Gastrocnemius medialis (tissue), 4 donors: ENCODE results near the gene CHCHD10. TPM values are rescaled to one million over a fixed set of nuclear protein-coding genes. Genes with fewer than 3 reads are reported as not detected.

ENCODE experiments used
- ATAC-seq, 2 donors: fragments of 150-250 bp; one replicate each; pipeline ENCODE4 v1.9.1; 2016
- DNase-seq, 2 donors: peaks; one replicate each; pipeline ENCODE4 v3.0.0-alpha.2; 2019
- H3K27ac ChIP-seq, 4 donors: fragments of 200-600 bp; sonication (generic); 1 replicate in 1 of 4; 2 replicates in 3 of 4; pipeline ENCODE4 v1.5.1; 2016 to 2018; ENCODE audit warnings: mild to moderate bottlenecking in 2 of 4, moderate library complexity in 1 of 4
- H3K27me3 ChIP-seq, 3 donors: fragments of 200-600 bp; sonication (generic) in 2 of 3; 1 replicate in 1 of 3; 2 replicates in 2 of 3; pipeline versions ENCODE4 v1.5.1 to v1.6.0; 2016 to 2019; ENCODE audit warnings: mild to moderate bottlenecking in 1 of 3, moderate library complexity in 1 of 3
- H3K36me3 ChIP-seq, 2 donors: fragments of 200-600 bp; sonication (generic) in 1 of 2; one replicate each; pipeline ENCODE4 v1.5.1; 2017 to 2018
- H3K4me1 ChIP-seq, 2 donors: fragments of 200-600 bp; sonication (generic) in 1 of 2; one replicate each; pipeline ENCODE4 v1.5.1; 2016 to 2017; ENCODE audit warnings: mild to moderate bottlenecking in 2 of 2
- H3K4me3 ChIP-seq, 4 donors: fragments of 200-600 bp; sonication (generic) in 3 of 4; 1 replicate in 1 of 4; 2 replicates in 3 of 4; pipeline ENCODE4 v1.5.1; 2016 to 2019; ENCODE audit warnings: mild to moderate bottlenecking in 2 of 4
- H3K9me3 ChIP-seq, 3 donors: fragments of 200-600 bp; sonication (generic) in 2 of 3; 1 replicate in 1 of 3; 2 replicates in 2 of 3; pipeline ENCODE4 v1.5.1; 2016 to 2019
- CTCF ChIP-seq, 5 experiments: fragments of 450-650 bp in 3 of 5; fragments of 200-600 bp in 2 of 5; sonication (generic) in 2 of 5; IDR thresholded peaks in 4 of 5; conservative IDR thresholded peaks in 1 of 5; 1 replicate in 4 of 5; 2 replicates in 1 of 5; pipeline ENCODE4 v1.5.1; 2016 to 2019; ENCODE audit warnings: antibody characterized with exemption in 5 of 5, mild to moderate bottlenecking in 3 of 5, moderate library complexity in 3 of 5
- POLR2A ChIP-seq, 2 donors: fragments of 450-650 bp; IDR thresholded peaks; one replicate each; pipeline ENCODE4 v1.6.1; 2017; ENCODE audit warnings: antibody characterized with exemption in 2 of 2, mild to moderate bottlenecking in 2 of 2, moderate library complexity in 2 of 2
- in situ Hi-C, 4 donors: fragments of 200-750 bp; cut with MboI; loops; one replicate each; pipeline versions ENCODE4 v1.15.0 to v1.8.0; 2017; ENCODE audit warnings: low sequenced_read_pairs in 4 of 4
- intact Hi-C: fragments of 100-400 bp; cut with DNase I; formaldehyde crosslinking; loops from one replicate; pipeline ENCODE4 v1.15.1; 2023; ENCODE audit warnings: low total_unique reads
- total RNA-seq, 4 donors: library from RNA; depleted of rRNA; stranded (reverse); fragments of >200 nt; gene quantifications; one replicate each; pipeline versions ENCODE4 v1.1.0 to v1.2.3, GENCODE V29; 2016

The CHCHD10 gene
- total RNA-seq, 4 donors from 2014 or later, result 157 to 290 (median 181) TPM

DNA sequence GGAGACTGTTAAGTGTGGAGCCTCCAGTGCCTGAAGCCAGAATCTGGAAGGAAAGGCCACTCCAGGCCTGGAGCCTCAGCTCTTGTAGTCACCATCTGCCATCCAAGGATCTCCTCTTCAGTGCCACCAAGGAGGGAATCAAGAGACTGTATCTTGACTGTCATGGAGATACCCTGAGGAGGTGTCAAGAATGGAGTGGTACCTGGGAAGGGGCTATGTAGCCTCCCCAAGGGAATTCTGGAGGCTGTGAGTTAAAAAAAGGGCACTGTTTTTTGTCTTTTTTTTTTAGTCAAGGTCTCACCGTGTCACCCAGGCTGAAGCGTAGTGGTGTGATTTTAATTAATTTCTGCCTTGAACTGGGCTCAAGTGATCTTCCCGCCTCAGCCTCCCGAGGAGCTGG, 8.2 kb downstream of the CHCHD10 start:
- H3K36me3 ChIP-seq, result no peaks in the 10 kb centered on the region
- ATAC-seq, result no peak
- no peak overlapping the region for H3K4me3 ChIP-seq
- H3K27ac ChIP-seq, result no peak overlapping the region
- H3K27me3 ChIP-seq, result no peaks in the 10 kb centered on the region
- DNase-seq, result no peak
- in situ Hi-C loops (no loop called here), intact Hi-C loops (no loop called here)
- H3K4me1 ChIP-seq, result peaks cover 3 to 9% of the 10 kb centered on the region in 2 donors
- no peaks in the 10 kb centered on the region for H3K9me3 ChIP-seq
- no peak for TF ChIP-seq POLR2A (IDR thresholded peaks at IDR 0.05)

GRCh38 chr22:23756891-23757290, 10.9 kb downstream of the CHCHD10 start:
- Histone ChIP-seq H3K4me3 (no peak overlapping the region), H3K36me3 (no peaks in the 10 kb centered on the region), H3K9me3 (no peaks in the 10 kb centered on the region), H3K27me3 (no peaks in the 10 kb centered on the region), H3K4me1 (no peaks in the 10 kb centered on the region), H3K27ac (no peak overlapping the region)
- TF ChIP-seq CTCF (IDR thresholded peaks at IDR 0.05 in 4 of 5, conservative IDR thresholded peaks at IDR 0.05 in 1 of 5) (no peak), POLR2A (IDR thresholded peaks at IDR 0.05) (no peak)
- intact Hi-C loops (no loop called here), in situ Hi-C loops (no loop called here)
- DNase-seq (no peak), ATAC-seq (no peak)

- Histone ChIP-seq H3K27ac (peak overlapping the region in 2 of 4 donors; percentile 1 to 35), H3K36me3 (no peaks in the 10 kb centered on the region), H3K9me3 (no peaks in the 10 kb centered on the region), H3K4me1 (no peaks in the 10 kb centered on the region), H3K4me3 (no peak overlapping the region), H3K27me3 (no peaks in the 10 kb centered on the region)
- intact Hi-C loops, result no loop called here
- in situ Hi-C loops, result no loop called here
- no peak for DNase-seq
- no peak for ATAC-seq
- no peak for TF ChIP-seq POLR2A (IDR thresholded peaks at IDR 0.05)
- TF ChIP-seq CTCF (IDR thresholded peaks at IDR 0.05 in 4 of 5, conservative IDR thresholded peaks at IDR 0.05 in 1 of 5), result no peak
Measured at GRCh38 chr22:23755711-23756110, 12.1 kb downstream of the CHCHD10 start.

DNA sequence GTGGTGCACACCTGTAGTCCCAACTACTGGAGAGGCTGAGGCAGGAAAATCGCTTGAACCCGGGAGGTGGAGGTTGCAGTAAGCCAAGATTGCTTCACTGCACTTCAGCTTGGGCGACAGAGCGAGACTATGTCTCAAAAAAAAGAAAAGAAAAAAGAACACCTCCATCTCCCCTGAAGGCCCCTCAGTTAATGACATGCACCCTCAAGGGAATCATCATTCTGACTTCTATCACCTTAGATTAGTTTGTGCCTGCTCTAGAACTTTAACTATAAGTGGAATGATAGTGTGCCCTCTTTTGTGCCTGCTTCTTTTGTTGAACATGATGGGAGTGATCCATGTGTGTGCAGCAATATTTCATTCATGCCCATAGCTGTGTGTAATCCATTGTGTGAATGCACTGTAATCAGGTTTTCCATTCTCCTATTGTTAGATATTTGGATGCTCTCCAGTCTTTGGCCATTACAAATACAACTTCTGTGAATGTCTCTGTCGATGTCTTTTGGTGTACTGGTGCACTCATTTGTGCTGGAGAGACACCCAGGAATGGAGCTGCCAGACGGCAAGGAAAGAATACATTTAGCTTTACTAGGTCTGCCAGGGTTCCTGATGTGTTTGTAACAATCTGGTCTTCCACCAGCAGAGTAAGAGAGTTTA, 12.7 kb downstream of the CHCHD10 start:
- intact Hi-C loops, result loop anchor here (5.0 kb wide), 1 partner anchor 38 kb away; no protein-coding TSS in a partner anchor
- Histone ChIP-seq H3K9me3 (no peaks in the 10 kb centered on the region), H3K4me3 (no peak overlapping the region), H3K27me3 (no peaks in the 10 kb centered on the region), H3K27ac (peak overlapping the region in 2 of 4 donors; percentile 1 to 35), H3K36me3 (no peaks in the 10 kb centered on the region), H3K4me1 (peaks cover 4 to 5% of the 10 kb centered on the region in 2 donors)
- TF ChIP-seq CTCF (IDR thresholded peaks at IDR 0.05 in 4 of 5, conservative IDR thresholded peaks at IDR 0.05 in 1 of 5) (no peak), POLR2A (IDR thresholded peaks at IDR 0.05) (no peak)
- ATAC-seq, result no peak
- DNase-seq, result no peak
- in situ Hi-C loops, result no loop called here

DNA sequence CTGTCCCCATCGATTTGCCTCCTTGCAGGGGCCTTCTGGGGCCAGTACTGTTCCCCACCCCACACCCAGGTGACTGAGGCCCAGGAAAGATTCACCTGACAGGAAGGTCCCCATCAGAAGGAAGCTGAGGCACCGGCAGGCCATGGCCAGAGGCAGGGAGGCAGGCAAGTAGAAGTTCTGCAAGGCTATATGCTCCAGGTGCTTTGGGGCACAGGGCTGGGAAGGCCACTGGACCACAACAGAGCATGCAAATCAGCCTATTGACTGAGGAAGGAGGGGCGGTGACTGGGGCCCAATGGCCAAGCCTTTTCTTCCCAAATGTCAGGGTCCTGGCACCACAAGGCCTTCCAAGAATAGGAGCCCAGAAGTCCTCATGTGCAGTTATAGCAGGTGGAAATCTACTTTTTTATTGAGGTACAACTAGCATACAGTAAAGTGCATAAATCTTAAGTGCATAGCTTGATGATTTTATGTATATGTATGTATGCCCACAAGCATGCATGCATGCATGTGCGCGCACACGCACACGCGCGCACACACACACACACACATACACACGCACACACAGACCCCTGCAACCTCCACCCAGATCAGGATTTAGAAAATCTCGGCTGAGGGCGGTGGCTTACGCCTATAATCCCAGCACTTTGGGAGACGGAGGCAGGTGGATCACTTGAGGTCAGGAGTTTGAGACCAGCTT, 13.4 kb downstream of the CHCHD10 start, which contains the start of gene VPREB3:
VPREB3 (minus strand) TSS at position 206 of the 700 bp plus-strand sequence; CDS start at position 144, 62 bp downstream.
- Histone ChIP-seq H3K27ac (peak within 1 kb of the TSS in 1 of 4 donors; percentile 1), H3K4me1 (peaks cover 9 to 10% of the 10 kb centered on the region in 2 donors), H3K36me3 (no peaks in the 10 kb centered on the region), H3K4me3 (no peak within 1 kb of the TSS), H3K9me3 (no peaks in the 10 kb centered on the region), H3K27me3 (no peaks in the 10 kb centered on the region)
- TF ChIP-seq POLR2A (IDR thresholded peaks at IDR 0.05), result no peak
- no peak for TF ChIP-seq CTCF (IDR thresholded peaks at IDR 0.05 in 4 of 5, conservative IDR thresholded peaks at IDR 0.05 in 1 of 5)
- no peak for ATAC-seq
- in situ Hi-C loops (no loop called here), intact Hi-C loops (loop anchor here (5.0 kb wide), 1 partner anchor 37 kb away; no protein-coding TSS in a partner anchor)
- no peak for DNase-seq
